GM06990 (cell line): ENCODE data around the gene RAB34.
A peak's percentile ranks its signal among the peaks of the same experiment; 100 is the strongest.

Source experiments
- DNase-seq: peaks from one replicate; pipeline ENCODE4 v3.0.0-alpha.2; 2011; ENCODE audit not compliant: insufficient read length; ENCODE audit errors: extremely low read depth
- H3K27me3 ChIP-seq: replicated peaks from 2 replicates; pipeline ENCODE4 v1.6.0; 2011; ENCODE audit warnings: low read length; ENCODE audit not compliant: control insufficient read depth, insufficient read depth
- H3K36me3 ChIP-seq: 2 replicates; pipeline ENCODE4 v1.5.1; 2011; ENCODE audit warnings: low read length; ENCODE audit not compliant: control insufficient read depth, insufficient read depth
- H3K4me3 ChIP-seq: replicated peaks from 2 replicates; pipeline ENCODE4 v1.5.1; 2011; ENCODE audit warnings: low read depth, mild to moderate bottlenecking, control low read depth, low read length
- CTCF ChIP-seq: IDR thresholded peaks from 2 replicates; pipeline ENCODE4 v1.5.1; 2011; ENCODE audit warnings: low read length, control low read depth, mild to moderate bottlenecking, inconsistent platforms; ENCODE audit not compliant: insufficient read depth, poor library complexity, severe bottlenecking

The RAB34 gene

GRCh38 chr17:28750178-28751047, 32.7 kb upstream of the RAB34 start:
- Histone ChIP-seq H3K4me3 (no peak overlapping the region), H3K27me3 (no peaks in the 10 kb centered on the region), H3K36me3 (peaks cover 46% of the 10 kb centered on the region)
- peak; percentile 75 for DNase-seq
- TF ChIP-seq CTCF: peak; percentile 100

GRCh38 chr17:28749516-28750177, 32.0 kb upstream of the RAB34 start:
- no peak for TF ChIP-seq CTCF
- H3K36me3 ChIP-seq: peaks cover 46% of the 10 kb centered on the region
- H3K27me3 ChIP-seq: no peaks in the 10 kb centered on the region
- H3K4me3 ChIP-seq: no peak overlapping the region
- no peak for DNase-seq

- no peak for TF ChIP-seq CTCF
- H3K36me3 ChIP-seq: peaks cover 46% of the 10 kb centered on the region
- H3K4me3 ChIP-seq: no peak overlapping the region
- H3K27me3 ChIP-seq: no peaks in the 10 kb centered on the region
- DNase-seq: no peak
These were observed 31.3 kb upstream of the RAB34 start for GRCh38 chr17:28748852-28749515.

GRCh38 chr17:28747801-28748750, 30.4 kb upstream of the RAB34 start:
- no peak for DNase-seq
- H3K36me3 ChIP-seq: peaks cover 46% of the 10 kb centered on the region
- no peak overlapping the region; the same call in 1 of the 2 replicates for H3K4me3 ChIP-seq
- no peak for TF ChIP-seq CTCF
- no peaks in the 10 kb centered on the region for H3K27me3 ChIP-seq

GRCh38 chr17:28747051-28747691, 29.5 kb upstream of the RAB34 start:
- no peak for DNase-seq
- H3K36me3 ChIP-seq: peaks cover 46% of the 10 kb centered on the region
- no peak for TF ChIP-seq CTCF
- H3K27me3 ChIP-seq: no peaks in the 10 kb centered on the region
- peak overlapping the region; percentile 72 for H3K4me3 ChIP-seq
